Astrocyte (in vitro differentiated cells and primary cell): Measurements from ENCODE around the gene SPPL2C.

ENCODE experiments used
- EZH2 ChIP-seq: IDR thresholded peaks from 2 replicates; pipeline ENCODE4 v1.6.1; 2012; ENCODE audit warnings: mild to moderate bottlenecking, low read length, inconsistent platforms; ENCODE audit not compliant: insufficient read depth
- TF ChIP-seq, protein P1 (sequence below): IDR thresholded peaks from 2 replicates; pipeline ENCODE4 v1.5.1; 2011; ENCODE audit warnings: low read depth, mild to moderate bottlenecking, inconsistent platforms, low read length, moderate library complexity; ENCODE audit not compliant: insufficient read depth

DNA sequence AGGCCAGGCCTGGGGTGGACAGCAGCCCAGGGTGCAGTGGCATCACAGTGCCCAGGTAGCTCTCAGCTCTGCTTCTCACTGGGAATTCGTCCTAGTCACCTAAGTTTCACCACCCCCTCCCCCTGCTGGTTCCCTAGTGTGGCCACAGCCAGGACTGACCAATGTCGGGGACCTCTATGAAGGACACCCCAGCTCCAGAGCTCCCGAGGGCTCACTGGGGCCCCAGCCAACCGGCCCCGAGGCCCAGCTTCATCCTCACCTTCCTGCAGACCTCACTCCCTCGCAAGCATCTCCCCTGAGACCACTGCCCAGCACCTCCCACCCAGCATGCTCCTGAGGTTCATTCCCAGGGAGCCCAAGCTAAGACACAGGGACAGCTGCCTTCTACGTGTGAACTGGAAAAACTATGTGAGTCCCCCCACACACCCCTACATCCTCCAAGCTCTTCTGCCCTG, 4.9 kb downstream of the SPPL2C start:
- TF ChIP-seq, protein P1, sequence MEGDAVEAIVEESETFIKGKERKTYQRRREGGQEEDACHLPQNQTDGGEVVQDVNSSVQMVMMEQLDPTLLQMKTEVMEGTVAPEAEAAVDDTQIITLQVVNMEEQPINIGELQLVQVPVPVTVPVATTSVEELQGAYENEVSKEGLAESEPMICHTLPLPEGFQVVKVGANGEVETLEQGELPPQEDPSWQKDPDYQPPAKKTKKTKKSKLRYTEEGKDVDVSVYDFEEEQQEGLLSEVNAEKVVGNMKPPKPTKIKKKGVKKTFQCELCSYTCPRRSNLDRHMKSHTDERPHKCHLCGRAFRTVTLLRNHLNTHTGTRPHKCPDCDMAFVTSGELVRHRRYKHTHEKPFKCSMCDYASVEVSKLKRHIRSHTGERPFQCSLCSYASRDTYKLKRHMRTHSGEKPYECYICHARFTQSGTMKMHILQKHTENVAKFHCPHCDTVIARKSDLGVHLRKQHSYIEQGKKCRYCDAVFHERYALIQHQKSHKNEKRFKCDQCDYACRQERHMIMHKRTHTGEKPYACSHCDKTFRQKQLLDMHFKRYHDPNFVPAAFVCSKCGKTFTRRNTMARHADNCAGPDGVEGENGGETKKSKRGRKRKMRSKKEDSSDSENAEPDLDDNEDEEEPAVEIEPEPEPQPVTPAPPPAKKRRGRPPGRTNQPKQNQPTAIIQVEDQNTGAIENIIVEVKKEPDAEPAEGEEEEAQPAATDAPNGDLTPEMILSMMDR, result no peak
- no peak for TF ChIP-seq EZH2
